ENCODE measurements around the gene BCL7B.

GRCh38 chr7:73593207-73594045 is 35.9 kb upstream of the BCL7B start:
- TF ChIP-seq, protein P1, sequence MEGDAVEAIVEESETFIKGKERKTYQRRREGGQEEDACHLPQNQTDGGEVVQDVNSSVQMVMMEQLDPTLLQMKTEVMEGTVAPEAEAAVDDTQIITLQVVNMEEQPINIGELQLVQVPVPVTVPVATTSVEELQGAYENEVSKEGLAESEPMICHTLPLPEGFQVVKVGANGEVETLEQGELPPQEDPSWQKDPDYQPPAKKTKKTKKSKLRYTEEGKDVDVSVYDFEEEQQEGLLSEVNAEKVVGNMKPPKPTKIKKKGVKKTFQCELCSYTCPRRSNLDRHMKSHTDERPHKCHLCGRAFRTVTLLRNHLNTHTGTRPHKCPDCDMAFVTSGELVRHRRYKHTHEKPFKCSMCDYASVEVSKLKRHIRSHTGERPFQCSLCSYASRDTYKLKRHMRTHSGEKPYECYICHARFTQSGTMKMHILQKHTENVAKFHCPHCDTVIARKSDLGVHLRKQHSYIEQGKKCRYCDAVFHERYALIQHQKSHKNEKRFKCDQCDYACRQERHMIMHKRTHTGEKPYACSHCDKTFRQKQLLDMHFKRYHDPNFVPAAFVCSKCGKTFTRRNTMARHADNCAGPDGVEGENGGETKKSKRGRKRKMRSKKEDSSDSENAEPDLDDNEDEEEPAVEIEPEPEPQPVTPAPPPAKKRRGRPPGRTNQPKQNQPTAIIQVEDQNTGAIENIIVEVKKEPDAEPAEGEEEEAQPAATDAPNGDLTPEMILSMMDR (IDR thresholded peaks at IDR 0.05; ENCODE audit: insufficient read depth, low read length, poor library complexity, severe bottlenecking): no peak
- TF ChIP-seq EZH2phosphoT487 (conservative IDR thresholded peaks at IDR 0.05; ENCODE audit: low read length): no peak
